Bronchial epithelial cell (primary cell): ENCODE results near the gene RAPGEF6. TPM values are rescaled to one million over a fixed set of nuclear protein-coding genes. Genes with fewer than 3 reads are reported as not detected.

Source experiments
- DNase-seq: peaks from one replicate; pipeline ENCODE4 v3.0.0-alpha.2; 2010; ENCODE audit warnings: low read depth
- FAIRE-seq: peaks from 2 replicates; lab custom pipeline; 2011; peaks lifted over from hg19 to GRCh38; lab: Jason Lieb, UNC
- H3K27me3 ChIP-seq: 2 replicates; pipeline ENCODE4 v1.5.1; 2011; ENCODE audit warnings: low read length; ENCODE audit not compliant: control insufficient read depth, insufficient read depth
- H3K36me3 ChIP-seq: 2 replicates; pipeline ENCODE4 v1.5.1; 2011; ENCODE audit warnings: low read length; ENCODE audit not compliant: control insufficient read depth, insufficient read depth
- H3K4me3 ChIP-seq: 2 replicates; pipeline ENCODE4 v1.5.1; 2011; ENCODE audit warnings: mild to moderate bottlenecking, low read depth, low read length, control low read depth
- total RNA-seq: library from RNA; depleted of rRNA; stranded (reverse); fragments of >200 nt; gene quantifications from 2 replicates; pipeline ENCODE4 v1.2.1, GENCODE V29; 2014
- TF ChIP-seq, protein P1 (sequence below): IDR thresholded peaks from 2 replicates; pipeline ENCODE4 v1.5.1; 2011; ENCODE audit warnings: mild to moderate bottlenecking, moderate library complexity, low read length, control low read depth, inconsistent platforms; ENCODE audit not compliant: insufficient read depth, severe bottlenecking

RAPGEF6 gene
- total RNA-seq, 1 donor from 2014 or later, result 14.2 TPM

DNA sequence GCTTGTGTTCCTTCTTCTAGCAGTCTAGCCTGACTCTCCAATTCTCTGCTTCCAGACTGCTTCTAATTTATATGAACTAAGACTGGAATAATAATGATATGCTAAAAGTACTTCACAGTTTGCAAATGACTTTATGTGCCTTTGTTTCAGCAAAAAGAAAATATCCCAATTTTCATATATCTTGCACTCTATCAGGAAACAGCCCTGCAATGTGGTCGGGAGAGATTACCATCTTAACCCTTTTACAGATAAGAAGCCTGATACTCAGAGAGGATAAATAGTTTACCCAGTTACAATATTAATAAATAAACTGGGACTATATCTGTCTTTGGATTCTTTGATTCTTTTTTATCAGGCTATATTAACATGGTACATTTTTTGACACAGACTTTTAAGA, 245.2 kb downstream of the RAPGEF6 start:
- no peak for FAIRE-seq
- no peak for DNase-seq
- H3K36me3 ChIP-seq, result peaks cover 6% of the 10 kb centered on the region
- no peak overlapping the region for H3K4me3 ChIP-seq
- TF ChIP-seq, protein P1, sequence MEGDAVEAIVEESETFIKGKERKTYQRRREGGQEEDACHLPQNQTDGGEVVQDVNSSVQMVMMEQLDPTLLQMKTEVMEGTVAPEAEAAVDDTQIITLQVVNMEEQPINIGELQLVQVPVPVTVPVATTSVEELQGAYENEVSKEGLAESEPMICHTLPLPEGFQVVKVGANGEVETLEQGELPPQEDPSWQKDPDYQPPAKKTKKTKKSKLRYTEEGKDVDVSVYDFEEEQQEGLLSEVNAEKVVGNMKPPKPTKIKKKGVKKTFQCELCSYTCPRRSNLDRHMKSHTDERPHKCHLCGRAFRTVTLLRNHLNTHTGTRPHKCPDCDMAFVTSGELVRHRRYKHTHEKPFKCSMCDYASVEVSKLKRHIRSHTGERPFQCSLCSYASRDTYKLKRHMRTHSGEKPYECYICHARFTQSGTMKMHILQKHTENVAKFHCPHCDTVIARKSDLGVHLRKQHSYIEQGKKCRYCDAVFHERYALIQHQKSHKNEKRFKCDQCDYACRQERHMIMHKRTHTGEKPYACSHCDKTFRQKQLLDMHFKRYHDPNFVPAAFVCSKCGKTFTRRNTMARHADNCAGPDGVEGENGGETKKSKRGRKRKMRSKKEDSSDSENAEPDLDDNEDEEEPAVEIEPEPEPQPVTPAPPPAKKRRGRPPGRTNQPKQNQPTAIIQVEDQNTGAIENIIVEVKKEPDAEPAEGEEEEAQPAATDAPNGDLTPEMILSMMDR, result no peak
- no peaks in the 10 kb centered on the region for H3K27me3 ChIP-seq

DNA sequence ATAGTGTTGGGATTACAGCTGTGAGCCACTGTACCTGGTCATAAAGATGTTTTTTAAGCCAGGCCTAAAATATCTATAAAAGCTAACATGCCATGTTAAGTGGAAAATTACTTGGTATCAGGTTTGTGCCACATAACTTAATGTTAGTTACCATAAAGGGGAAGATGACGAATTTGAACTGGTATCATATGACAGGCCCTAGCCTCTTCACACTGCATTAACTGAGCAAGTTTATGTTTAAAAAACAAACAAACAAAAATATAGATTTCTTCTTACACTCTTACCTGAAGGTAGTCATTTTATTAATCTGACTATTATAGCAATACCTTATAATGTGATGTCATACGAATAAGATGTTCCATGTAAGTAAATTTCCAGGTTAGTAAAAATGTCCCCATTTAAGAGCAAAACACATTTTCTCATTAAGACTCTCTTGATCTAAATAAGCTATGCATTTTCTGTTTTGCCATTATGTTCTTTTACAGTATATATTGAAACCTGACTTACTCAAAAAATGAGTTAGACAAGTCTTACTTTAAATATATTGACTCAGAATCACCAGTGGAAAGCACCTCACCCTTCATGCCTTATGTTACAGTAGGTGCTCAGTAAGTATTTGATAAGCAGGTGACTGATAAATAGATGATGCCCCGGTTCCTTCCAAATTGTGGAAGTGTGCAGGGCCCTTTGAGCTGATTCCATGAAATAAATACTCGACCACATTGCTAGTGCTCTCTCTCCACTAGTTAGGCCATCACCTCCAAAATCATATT, 245.7 kb downstream of the RAPGEF6 start:
- H3K36me3 ChIP-seq, result peaks cover 6% of the 10 kb centered on the region
- H3K4me3 ChIP-seq, result no peak overlapping the region
- TF ChIP-seq, protein P1, result no peak
- FAIRE-seq (no peak), DNase-seq (no peak)
- H3K27me3 ChIP-seq, result no peaks in the 10 kb centered on the region

DNA sequence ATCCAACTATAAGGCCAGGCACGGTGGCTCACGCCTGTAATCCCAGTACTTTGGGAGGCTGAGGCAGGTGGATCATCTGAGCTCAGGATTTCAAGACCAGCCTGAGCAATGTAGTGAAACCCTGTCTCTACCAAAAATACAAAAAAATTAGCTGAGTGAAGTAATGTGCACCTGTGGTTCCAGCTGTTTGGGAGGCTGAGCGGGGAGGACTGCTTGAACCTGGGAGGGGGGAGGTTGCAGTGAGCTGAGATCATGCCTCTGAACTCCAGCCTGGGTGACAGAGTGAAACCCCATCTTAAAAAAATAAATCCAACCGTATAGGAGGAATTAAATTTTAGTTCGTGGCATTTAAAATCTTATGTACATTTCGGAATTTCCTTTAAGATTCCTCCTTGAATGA, 247.8 kb downstream of the RAPGEF6 start:
- no peaks in the 10 kb centered on the region for H3K27me3 ChIP-seq
- H3K36me3 ChIP-seq, result peaks cover 6% of the 10 kb centered on the region
- H3K4me3 ChIP-seq, result no peak overlapping the region
- DNase-seq, result no peak
- FAIRE-seq, result no peak
- TF ChIP-seq, protein P1, result no peak

DNA sequence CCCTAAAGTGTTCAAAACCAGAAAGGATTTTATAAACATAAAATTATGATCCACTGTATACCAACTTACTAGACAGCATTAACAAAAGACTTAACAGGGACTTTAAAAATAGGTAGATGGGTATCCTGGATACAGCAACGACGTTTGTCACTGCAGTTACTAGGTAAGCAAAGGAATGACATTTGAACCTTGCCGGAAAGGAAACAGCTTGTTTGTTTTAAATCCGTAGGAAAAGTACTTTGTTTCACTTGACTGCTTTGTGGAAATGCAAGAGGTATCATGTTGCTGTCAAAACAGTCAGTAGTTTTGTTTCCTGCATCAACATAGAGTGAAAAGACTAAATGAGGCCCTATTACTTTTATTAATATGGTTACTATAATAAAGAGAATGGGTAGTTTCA, 248.2 kb downstream of the RAPGEF6 start:
- no peak for FAIRE-seq
- no peak overlapping the region for H3K4me3 ChIP-seq
- TF ChIP-seq, protein P1, result no peak
- H3K36me3 ChIP-seq, result peaks cover 5% of the 10 kb centered on the region
- H3K27me3 ChIP-seq, result no peaks in the 10 kb centered on the region
- DNase-seq, result no peak

DNA sequence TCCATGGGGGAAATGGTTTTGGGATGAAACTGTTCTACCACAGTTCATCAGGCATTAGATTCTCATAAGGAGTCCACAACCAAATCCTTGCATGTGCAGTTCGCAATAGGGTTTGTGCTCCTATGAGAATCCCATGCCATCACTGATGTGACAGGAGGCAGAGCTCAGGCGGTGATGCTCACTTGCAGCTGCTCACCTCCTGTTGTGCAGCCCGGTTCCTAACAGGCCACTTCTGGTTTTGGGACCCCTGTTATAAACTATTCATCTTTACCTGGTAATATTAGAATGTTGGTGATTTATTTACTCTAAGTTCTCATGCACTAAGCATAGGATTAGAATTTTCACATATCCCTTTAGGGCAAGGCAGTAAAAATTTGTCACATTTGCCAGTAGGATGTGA, 248.9 kb downstream of the RAPGEF6 start:
- no peaks in the 10 kb centered on the region for H3K27me3 ChIP-seq
- FAIRE-seq (no peak), DNase-seq (no peak)
- H3K4me3 ChIP-seq, result no peak overlapping the region
- TF ChIP-seq, protein P1, result no peak
- H3K36me3 ChIP-seq, result peaks cover 4% of the 10 kb centered on the region
